GM23248 (cell line): Measurements from ENCODE around the gene MET.

ENCODE experiments used
- EZH2 ChIP-seq: fragments of 200-600 bp; sonication (generic); IDR thresholded peaks from 2 replicates; pipeline ENCODE4 v1.6.1; 2018; ENCODE audit warnings: antibody characterized with exemption, mild to moderate bottlenecking; ENCODE audit not compliant: insufficient read depth, poor library complexity, severe bottlenecking
- EZH2phosphoT487 ChIP-seq: fragments of 200-600 bp; sonication (generic); IDR thresholded peaks from 2 replicates; pipeline ENCODE4 v1.6.1; 2018; ENCODE audit warnings: antibody characterized with exemption, moderate library complexity, mild to moderate bottlenecking, low read depth; ENCODE audit not compliant: insufficient read depth

DNA sequence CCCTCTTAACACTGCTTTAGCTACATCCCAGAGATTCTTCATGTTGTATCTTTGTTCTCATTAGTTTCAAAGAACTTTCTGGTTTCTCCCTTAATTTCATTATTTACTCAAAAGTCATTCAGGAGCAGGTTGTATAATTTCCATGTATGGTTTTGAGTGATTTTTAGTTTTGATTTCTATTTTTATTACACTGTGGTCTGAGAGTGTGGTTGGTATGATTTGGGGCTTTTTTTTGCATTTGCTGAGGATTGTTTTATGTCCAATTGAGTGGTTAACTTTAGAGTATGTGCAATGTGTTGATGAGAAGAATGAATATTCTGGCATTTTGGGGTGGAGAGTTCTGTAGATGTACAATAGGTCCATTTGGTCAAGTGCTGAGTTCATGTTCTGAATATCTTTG, 152.5 kb downstream of the MET start:
- TF ChIP-seq EZH2 = no peak
- TF ChIP-seq EZH2phosphoT487 = no peak
